SHP77 treated with DMSO at 0.1 percent for 48 hours (cell line): Measurements from ENCODE around the gene PTGR1.

ENCODE experiments used
- DNase-seq: peaks from one replicate; lab custom pipeline; 2025; lab: John Stamatoyannopoulos, UW

Gene PTGR1

GRCh38 chr9:111542497-111543254 lies 56.8 kb downstream of the PTGR1 start:
- no peak for DNase-seq

- no peak for DNase-seq
These were observed 66.2 kb downstream of the PTGR1 start for GRCh38 chr9:111533099-111533790.

DNA sequence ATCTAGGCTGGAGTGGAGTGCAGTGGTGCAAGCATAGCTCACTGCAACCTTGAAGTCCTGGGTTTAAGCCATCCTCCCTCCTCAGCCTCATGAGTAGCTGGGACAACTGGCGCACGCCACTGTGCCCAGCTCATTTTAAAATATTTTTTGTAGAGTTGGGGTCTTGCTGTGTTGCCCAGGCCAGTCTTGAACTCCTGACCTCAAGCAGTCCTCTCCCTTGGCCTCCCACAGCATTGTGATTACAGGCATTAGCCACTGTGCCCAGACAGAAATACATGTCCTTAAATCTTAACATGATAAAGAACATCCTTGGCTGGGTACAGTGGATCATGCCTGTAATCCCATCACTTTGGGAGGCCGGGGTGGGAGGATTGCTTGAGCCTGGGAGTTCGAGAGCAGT lies 67.7 kb downstream of the PTGR1 start:
- no peak for DNase-seq

GRCh38 chr9:111529787-111530186 lies 69.7 kb downstream of the PTGR1 start:
- no peak for DNase-seq

DNA sequence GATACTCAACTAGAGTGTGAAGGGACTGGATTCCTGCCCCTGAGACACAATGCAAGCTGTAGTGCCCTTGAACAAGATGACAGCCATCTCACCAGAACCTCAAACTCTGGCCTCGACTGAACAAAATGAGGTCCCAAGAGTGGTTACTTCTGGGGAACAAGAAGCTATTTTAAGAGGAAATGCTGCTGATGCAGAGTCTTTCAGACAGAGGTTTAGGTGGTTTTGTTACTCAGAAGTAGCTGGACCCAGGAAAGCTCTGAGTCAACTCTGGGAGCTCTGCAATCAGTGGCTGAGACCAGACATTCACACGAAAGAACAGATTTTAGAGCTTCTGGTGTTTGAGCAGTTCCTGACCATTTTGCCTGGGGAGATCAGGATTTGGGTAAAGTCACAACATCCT lies 72.1 kb downstream of the PTGR1 start:
- no peak for DNase-seq

GRCh38 chr9:111525056-111525977 lies 74.1 kb downstream of the PTGR1 start, which contains the start of gene ZNF483:
Gene ZNF483 (plus strand): TSS chr9:111525179. CDS start chr9:111527396, 2,217 bp downstream.
- peak; percentile 76 for DNase-seq

DNA sequence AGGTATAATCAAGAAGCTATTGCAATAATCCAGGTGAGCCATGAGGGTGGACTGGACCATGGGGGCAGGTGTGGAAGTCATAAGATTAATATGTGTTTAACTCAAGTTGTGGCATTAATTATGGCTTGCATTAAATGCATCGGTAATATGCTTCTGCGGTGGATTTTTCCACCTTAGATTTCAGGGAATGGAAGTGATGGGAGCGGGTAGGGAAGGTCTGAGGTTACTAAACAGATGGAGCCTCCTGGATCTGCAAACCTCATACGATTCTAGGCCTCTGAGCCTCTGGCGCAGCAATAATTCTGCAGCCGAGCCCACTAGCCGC lies 74.8 kb downstream of the PTGR1 start:
- no peak for DNase-seq

DNA sequence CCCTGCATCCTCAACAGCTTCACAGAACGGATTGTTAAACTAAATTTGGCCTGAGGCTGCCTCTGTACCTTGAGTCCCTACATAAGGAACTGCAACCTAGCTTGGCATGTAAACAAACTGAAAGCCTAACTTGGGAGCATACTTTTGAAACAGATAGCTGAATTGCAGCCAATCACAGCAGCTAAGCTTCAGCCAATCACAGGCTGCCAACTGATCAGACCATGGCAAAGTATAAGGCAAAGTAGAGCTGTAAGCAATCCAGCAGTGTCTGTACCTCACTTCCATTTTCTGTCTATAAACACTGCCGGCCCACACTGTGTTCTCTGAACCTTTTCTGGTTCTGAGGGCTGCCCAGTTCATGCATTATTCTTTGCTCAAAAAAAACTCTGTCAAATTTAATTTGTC lies 83.4 kb downstream of the PTGR1 start:
- DNase-seq, result no peak

- DNase-seq, result no peak
These were observed 84.5 kb downstream of the PTGR1 start for GRCh38 chr9:111514967-111515366.
